Dendritic cell treated with granulocyte-macrophage colony-stimulating factor and Interleukin-4, amounts not matched to agents 40 ng/mL and 50 ng/mL, for 4 days (primary cell): Measurements from ENCODE around the gene NRARP.
A peak's percentile ranks its signal among the peaks of the same experiment; 100 is the strongest.

Source experiments
- H3K27ac Mint-ChIP-seq: one replicate; pipeline ENCODE4 v1.8.0; 2022; ENCODE audit warnings: mild to moderate bottlenecking, mixed read lengths
- H3K27me3 Mint-ChIP-seq: one replicate; pipeline ENCODE4 v1.8.0; 2022; ENCODE audit warnings: mild to moderate bottlenecking, mixed read lengths
- H3K36me3 Mint-ChIP-seq: one replicate; pipeline ENCODE4 v1.8.0; 2022; ENCODE audit warnings: low read depth, mixed read lengths
- H3K4me1 Mint-ChIP-seq: one replicate; pipeline ENCODE4 v1.8.0; 2022; ENCODE audit warnings: low read depth, mixed read lengths
- H3K4me3 Mint-ChIP-seq: one replicate; pipeline ENCODE4 v1.8.0; 2022; ENCODE audit warnings: mild to moderate bottlenecking, moderate library complexity, mixed read lengths
- H3K9me3 Mint-ChIP-seq: one replicate; pipeline ENCODE4 v1.8.0; 2022; ENCODE audit warnings: mixed read lengths
- intact Hi-C: fragments of 100-400 bp; cut with micrococcal nuclease; formaldehyde crosslinking; loops from one replicate; pipeline ENCODE4 v1.15.0; 2022

The NRARP gene

GRCh38 chr9:137302449-137303150 is 529 bp upstream of the NRARP start:
- intact Hi-C loops, result no loop called here
- Mint-ChIP-seq H3K27me3 (peaks cover 68% of the 10 kb centered on the region), H3K36me3 (no peaks in the 10 kb centered on the region), H3K27ac (peak overlapping the region; percentile 63), H3K4me3 (peak overlapping the region; percentile 30), H3K4me1 (peaks cover 44% of the 10 kb centered on the region), H3K9me3 (no peaks in the 10 kb centered on the region)

GRCh38 chr9:137301081-137301947 is 757 bp downstream of the NRARP start:
- intact Hi-C loops, result no loop called here
- Mint-ChIP-seq H3K4me3 (peak overlapping the region; percentile 66), H3K9me3 (no peaks in the 10 kb centered on the region), H3K36me3 (no peaks in the 10 kb centered on the region), H3K4me1 (peaks cover 37% of the 10 kb centered on the region), H3K27me3 (peaks cover 68% of the 10 kb centered on the region), H3K27ac (no peak overlapping the region)

GRCh38 chr9:137300567-137301080 is 1.4 kb downstream of the NRARP start:
- no peak overlapping the region for H3K27ac Mint-ChIP-seq
- H3K36me3 Mint-ChIP-seq, result no peaks in the 10 kb centered on the region
- intact Hi-C loops, result no loop called here
- peaks cover 71% of the 10 kb centered on the region for H3K27me3 Mint-ChIP-seq
- H3K4me1 Mint-ChIP-seq, result peaks cover 31% of the 10 kb centered on the region
- H3K9me3 Mint-ChIP-seq, result no peaks in the 10 kb centered on the region
- peak overlapping the region; percentile 66 for H3K4me3 Mint-ChIP-seq

- peaks cover 29% of the 10 kb centered on the region for H3K4me1 Mint-ChIP-seq
- H3K4me3 Mint-ChIP-seq, result no peak overlapping the region
- intact Hi-C loops, result loop anchor here (10.0 kb wide), 1 partner anchor 225 kb away; no protein-coding TSS in a partner anchor
- peaks cover 68% of the 10 kb centered on the region for H3K27me3 Mint-ChIP-seq
- H3K36me3 Mint-ChIP-seq, result no peaks in the 10 kb centered on the region
- no peaks in the 10 kb centered on the region for H3K9me3 Mint-ChIP-seq
- no peak overlapping the region for H3K27ac Mint-ChIP-seq
These were observed 2.1 kb downstream of the NRARP start for GRCh38 chr9:137299938-137300337.

- Mint-ChIP-seq H3K27me3 (peaks cover 69% of the 10 kb centered on the region), H3K4me3 (no peak overlapping the region), H3K27ac (peak overlapping the region; percentile 12), H3K36me3 (peaks cover 5% of the 10 kb centered on the region), H3K4me1 (peaks cover 30% of the 10 kb centered on the region), H3K9me3 (no peaks in the 10 kb centered on the region)
- intact Hi-C loops, result loop anchor here (10.0 kb wide), 1 partner anchor 226 kb away; no protein-coding TSS in a partner anchor
These were observed 2.9 kb downstream of the NRARP start for GRCh38 chr9:137299203-137299565.

GRCh38 chr9:137298401-137299202 is 3.5 kb downstream of the NRARP start:
- Mint-ChIP-seq H3K36me3 (peaks cover 5% of the 10 kb centered on the region), H3K4me3 (no peak overlapping the region), H3K9me3 (no peaks in the 10 kb centered on the region), H3K4me1 (peaks cover 26% of the 10 kb centered on the region), H3K27ac (peak overlapping the region; percentile 12), H3K27me3 (peaks cover 70% of the 10 kb centered on the region)
- intact Hi-C loops, result loop anchor here (10.0 kb wide), 1 partner anchor 226 kb away; no protein-coding TSS in a partner anchor

GRCh38 chr9:137297966-137298365 is 4.1 kb downstream of the NRARP start:
- Mint-ChIP-seq H3K4me1 (peaks cover 21% of the 10 kb centered on the region), H3K36me3 (peaks cover 5% of the 10 kb centered on the region), H3K4me3 (no peak overlapping the region), H3K27me3 (peaks cover 70% of the 10 kb centered on the region), H3K27ac (no peak overlapping the region), H3K9me3 (no peaks in the 10 kb centered on the region)
- intact Hi-C loops, result loop anchor here (10.0 kb wide), 1 partner anchor 227 kb away; no protein-coding TSS in a partner anchor

GRCh38 chr9:137296670-137297664 is 5.1 kb downstream of the NRARP start:
- peak overlapping the region; percentile 62 for H3K4me3 Mint-ChIP-seq
- H3K36me3 Mint-ChIP-seq, result peaks cover 5% of the 10 kb centered on the region
- H3K9me3 Mint-ChIP-seq, result no peaks in the 10 kb centered on the region
- H3K27me3 Mint-ChIP-seq, result peaks cover 79% of the 10 kb centered on the region
- peaks cover 21% of the 10 kb centered on the region for H3K4me1 Mint-ChIP-seq
- intact Hi-C loops, result loop anchor here (10.0 kb wide), 1 partner anchor 228 kb away; no protein-coding TSS in a partner anchor
- peak overlapping the region; percentile 54 for H3K27ac Mint-ChIP-seq

- peaks cover 78% of the 10 kb centered on the region for H3K27me3 Mint-ChIP-seq
- peaks cover 5% of the 10 kb centered on the region for H3K36me3 Mint-ChIP-seq
- H3K4me1 Mint-ChIP-seq, result peaks cover 17% of the 10 kb centered on the region
- intact Hi-C loops, result loop anchor here (2.0 to 10.0 kb wide), 2 partner anchors 111 to 229 kb away; no protein-coding TSS in a partner anchor
- peak overlapping the region; percentile 54 for H3K27ac Mint-ChIP-seq
- H3K4me3 Mint-ChIP-seq, result peak overlapping the region; percentile 62
- H3K9me3 Mint-ChIP-seq, result no peaks in the 10 kb centered on the region
These were observed 6.0 kb downstream of the NRARP start for GRCh38 chr9:137295849-137296669.

GRCh38 chr9:137295238-137295811 is 6.7 kb downstream of the NRARP start:
- peak overlapping the region; percentile 32 for H3K27ac Mint-ChIP-seq
- H3K36me3 Mint-ChIP-seq, result peaks cover 5% of the 10 kb centered on the region
- peaks cover 11% of the 10 kb centered on the region for H3K4me1 Mint-ChIP-seq
- H3K27me3 Mint-ChIP-seq, result peaks cover 71% of the 10 kb centered on the region
- peak overlapping the region; percentile 6 for H3K4me3 Mint-ChIP-seq
- intact Hi-C loops, result loop anchor here (2.0 to 10.0 kb wide), 2 partner anchors 111 to 229 kb away; no protein-coding TSS in a partner anchor
- H3K9me3 Mint-ChIP-seq, result no peaks in the 10 kb centered on the region

- Mint-ChIP-seq H3K4me3 (peak overlapping the region; percentile 6), H3K36me3 (peaks cover 5% of the 10 kb centered on the region), H3K4me1 (peaks cover 11% of the 10 kb centered on the region), H3K9me3 (no peaks in the 10 kb centered on the region), H3K27me3 (peaks cover 67% of the 10 kb centered on the region), H3K27ac (peak overlapping the region; percentile 32)
- intact Hi-C loops, result loop anchor here (2.0 to 10.0 kb wide), 2 partner anchors 112 to 230 kb away; no protein-coding TSS in a partner anchor
These were observed 7.3 kb downstream of the NRARP start for GRCh38 chr9:137294681-137295237.
